NCI-H128 (cell line): ENCODE results near the gene AMELX.

Source experiments
- DNase-seq: peaks from one replicate; lab custom pipeline; 2025; ENCODE audit not compliant: unreplicated experiment; lab: John Stamatoyannopoulos, UW

The AMELX gene

DNA sequence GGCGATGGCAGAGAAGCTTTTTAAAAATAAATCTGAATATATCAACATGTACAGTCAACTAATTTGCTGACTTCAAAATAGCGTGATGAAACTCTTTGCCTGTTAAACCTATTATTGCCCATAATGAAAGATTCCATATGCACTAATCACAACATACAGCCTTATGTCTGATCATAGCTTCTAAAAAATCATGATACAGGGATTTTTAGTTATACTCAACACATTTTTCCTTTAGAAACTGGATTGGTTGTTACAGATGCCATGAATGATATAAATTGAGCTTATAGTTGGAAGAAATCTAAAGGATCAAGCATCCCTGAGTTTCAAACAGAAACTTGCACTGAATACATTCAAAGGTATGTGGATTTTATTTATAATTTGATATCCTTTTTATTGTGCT lies at the start of gene AMELX:
Gene AMELX (plus strand): TSS at position 301 of the 400 bp plus-strand sequence. CDS start 1,376 bp downstream, outside the sequence.
- no peak for DNase-seq

- DNase-seq: no peak
These were observed 48.6 kb upstream of the AMELX start for GRCh38 chrX:11244636-11245035.

- no peak for DNase-seq
These were observed 38.6 kb upstream of the AMELX start for GRCh38 chrX:11254417-11255109.

DNA sequence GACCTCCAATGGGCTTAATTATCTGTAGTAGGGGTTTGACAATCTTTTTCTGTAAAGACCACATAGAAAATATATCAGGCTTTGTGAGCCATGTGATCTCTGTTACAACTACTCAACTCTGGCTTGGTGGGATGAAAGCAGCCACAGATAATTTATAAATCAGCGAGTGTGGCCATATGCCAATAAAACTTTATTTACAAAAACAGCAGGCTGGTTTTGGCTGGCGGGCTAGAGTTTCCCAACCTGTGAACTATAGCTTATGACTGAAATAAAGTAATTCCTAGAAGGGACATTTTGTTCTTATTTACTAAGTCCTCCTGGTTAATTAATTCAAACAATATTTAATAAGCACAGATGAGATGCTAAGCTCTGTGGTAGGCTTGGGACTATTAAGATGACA lies 35.9 kb upstream of the AMELX start:
- DNase-seq: no peak

GRCh38 chrX:11257711-11258110 lies 35.5 kb upstream of the AMELX start:
- DNase-seq: no peak

DNA sequence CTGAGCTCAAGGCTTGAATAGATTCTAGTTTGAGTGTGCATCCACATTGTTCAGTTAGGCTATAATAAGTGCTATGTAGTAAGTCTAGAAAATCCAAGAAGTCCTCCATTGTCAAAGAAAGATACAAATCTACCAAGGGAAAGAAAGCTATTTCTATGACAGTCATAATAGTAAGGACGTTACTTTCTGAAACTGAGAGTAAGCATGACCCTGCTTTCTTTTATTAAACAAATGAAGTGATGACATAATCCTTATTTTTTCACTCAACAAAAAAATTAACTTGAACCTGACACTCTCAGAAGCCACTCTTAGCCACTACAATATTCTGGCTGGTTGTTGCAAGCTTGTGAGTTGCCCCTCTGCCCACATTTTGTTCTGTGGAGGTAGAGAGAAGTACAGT lies 33.8 kb upstream of the AMELX start:
- no peak for DNase-seq

DNA sequence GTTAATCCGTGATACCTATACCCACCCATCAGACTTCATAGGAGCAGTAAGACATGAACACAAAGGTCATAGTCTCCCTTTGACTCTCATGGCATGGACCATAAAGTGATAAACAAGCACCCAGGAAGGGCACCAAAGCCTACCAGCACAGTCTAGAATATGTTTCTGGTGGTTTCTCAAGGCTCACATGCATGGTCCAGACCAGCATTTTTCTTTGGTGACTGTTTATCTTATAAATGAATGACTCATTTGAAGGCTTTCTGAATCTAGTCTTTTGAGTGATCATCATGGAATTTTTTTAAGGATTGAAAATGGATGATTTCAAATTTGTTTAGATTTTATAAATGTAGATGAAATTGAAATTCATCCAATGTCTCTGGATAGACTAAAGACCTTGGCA lies 32.0 kb upstream of the AMELX start:
- DNase-seq: no peak

GRCh38 chrX:11264925-11265324 lies 28.3 kb upstream of the AMELX start:
- DNase-seq: no peak

DNA sequence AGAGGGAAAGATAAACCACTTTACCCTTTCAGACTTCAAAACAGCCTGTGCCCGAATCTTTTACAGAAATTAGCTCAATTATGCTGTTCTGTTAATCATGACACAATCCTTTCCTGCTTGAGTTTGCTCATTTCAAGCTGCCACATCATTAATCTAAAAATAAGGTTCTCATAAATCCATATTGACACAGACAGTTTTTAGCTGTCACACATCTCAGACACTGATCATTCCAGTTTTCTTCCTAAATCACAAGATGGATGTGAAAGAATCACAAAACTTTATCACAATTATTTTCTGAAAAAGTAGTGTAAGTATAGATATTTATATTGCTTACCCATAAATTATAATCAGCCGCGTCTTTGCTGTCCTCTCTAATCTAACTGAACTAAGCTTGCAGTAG lies 27.9 kb upstream of the AMELX start:
- no peak for DNase-seq

- DNase-seq: no peak
These were observed 26.6 kb upstream of the AMELX start for GRCh38 chrX:11266573-11267003.

DNA sequence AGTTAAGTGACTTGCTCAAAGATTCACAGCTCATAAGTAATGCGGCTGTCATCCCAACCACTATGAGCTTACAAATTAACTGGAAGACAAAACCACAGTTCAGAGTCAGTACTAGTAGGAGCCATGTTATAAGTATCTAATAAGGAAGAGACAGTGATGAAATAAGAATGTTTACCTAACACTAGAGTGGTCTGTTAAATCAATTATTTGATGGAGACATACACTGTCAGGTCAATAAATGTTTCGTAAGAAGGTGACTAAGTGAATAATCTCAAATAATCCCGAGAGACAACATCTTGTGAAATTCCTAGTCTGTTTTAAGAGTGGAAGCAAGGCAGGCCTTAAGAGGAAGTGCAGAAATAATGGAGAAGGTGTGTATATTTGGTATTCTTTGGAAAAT lies 25.8 kb upstream of the AMELX start:
- DNase-seq: no peak

GRCh38 chrX:11269006-11269405 lies 24.2 kb upstream of the AMELX start:
- DNase-seq: no peak

- no peak for DNase-seq
These were observed 23.2 kb upstream of the AMELX start for GRCh38 chrX:11269996-11270395.

DNA sequence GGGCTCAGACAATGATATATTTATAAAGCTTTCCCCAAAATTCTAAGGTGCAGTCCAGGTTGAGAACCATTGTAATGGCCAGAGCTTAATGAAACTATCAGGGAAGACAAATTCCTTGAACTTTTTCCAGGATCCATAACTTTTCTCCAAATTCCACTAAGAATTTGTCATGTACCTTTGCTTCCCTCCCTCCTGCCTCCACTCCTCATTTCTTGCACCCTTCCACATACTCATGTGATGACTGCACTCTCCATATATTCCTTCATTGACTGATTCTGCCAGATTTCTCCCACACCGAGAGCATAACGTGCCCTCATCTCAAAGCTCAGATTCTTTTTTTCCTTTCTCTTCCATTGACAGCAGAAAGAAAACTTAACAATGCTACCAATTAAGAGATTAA lies 20.9 kb upstream of the AMELX start:
- DNase-seq: no peak

- DNase-seq: no peak
These were observed 20.4 kb upstream of the AMELX start for GRCh38 chrX:11272863-11273262.

- no peak for DNase-seq
These were observed 19.7 kb upstream of the AMELX start for GRCh38 chrX:11273544-11273943.

DNA sequence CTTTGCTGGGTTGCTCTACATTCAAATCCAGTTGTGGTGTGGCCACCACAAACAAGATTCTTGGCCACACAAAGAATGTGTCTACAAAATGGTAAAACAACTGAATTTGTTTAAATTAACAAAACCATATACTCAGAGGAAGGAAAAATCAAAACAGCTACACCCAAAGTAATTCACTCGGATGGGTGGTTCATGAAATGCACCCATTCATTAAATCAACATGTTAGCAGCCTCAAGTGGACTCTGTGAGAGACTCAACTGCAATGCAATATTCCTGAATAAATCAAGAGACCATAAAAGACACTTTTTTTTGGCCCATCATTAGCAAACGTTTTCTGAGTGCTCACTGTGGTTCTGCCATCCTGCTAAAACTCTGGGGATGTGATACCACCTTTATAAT lies 11.2 kb upstream of the AMELX start:
- no peak for DNase-seq

GRCh38 chrX:11285651-11286050 lies 7.6 kb upstream of the AMELX start:
- no peak for DNase-seq

- no peak for DNase-seq
These were observed 5.7 kb upstream of the AMELX start for GRCh38 chrX:11287505-11287904.

DNA sequence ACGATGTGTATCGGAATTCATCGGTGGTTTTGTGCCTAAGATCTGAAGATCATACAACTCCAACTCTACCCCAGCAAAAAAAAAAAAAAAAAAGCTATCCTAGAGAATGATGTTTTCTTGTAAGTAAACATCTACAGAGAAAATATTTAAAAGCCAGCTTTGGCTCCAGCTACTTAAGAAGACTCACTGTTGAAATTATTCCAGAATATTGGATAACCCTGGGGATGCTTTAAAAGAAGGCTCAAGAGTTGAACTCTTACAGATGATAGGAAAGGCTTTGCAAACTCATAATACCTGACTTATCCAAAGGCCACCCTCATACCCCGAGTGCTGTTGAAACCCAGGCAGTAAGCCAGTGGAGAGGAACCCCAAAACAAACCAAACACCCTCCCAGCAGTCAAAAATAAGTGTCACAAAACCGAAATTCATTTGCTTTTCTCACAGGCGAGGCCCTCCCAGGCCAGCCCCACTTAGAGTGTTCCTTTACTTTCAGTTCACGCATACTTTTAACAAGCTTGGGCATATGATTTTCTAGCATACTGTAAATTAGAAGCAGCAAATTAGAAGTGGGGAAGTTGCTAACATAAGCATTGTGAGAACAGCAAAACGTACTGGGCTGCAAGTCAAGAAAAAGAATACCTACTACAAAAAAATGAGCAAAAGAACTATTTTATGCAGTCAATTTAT lies 2.7 kb upstream of the AMELX start:
- no peak for DNase-seq

GRCh38 chrX:11296051-11296450 lies 2.8 kb downstream of the AMELX start:
- no peak for DNase-seq

- no peak for DNase-seq
These were observed 5.4 kb downstream of the AMELX start for GRCh38 chrX:11298600-11298999.

DNA sequence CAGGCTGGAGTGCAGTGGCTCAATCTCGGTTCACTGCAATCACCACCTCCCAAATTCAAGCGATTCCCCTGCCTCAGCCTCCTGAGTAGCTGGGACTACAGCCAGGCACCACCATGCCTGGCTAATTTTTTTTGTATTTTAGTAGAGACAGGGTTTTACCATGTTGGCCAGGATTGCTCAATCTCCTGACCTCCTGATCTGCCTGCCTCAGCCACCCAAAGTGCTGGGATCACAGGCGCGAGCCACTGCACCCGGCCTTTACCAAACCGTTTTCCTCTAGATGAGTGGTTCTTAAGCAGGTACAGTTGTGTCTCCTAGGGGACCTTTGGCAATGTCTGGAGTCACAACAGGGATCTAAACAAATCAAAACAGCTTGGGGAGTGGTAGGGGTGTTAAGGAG lies 11.6 kb downstream of the AMELX start:
- DNase-seq: no peak
